EL (cell line): Measurements from ENCODE around the gene IL17A.
"Not testable (repeated sequence)": the region's sequence is repeated elsewhere in the genome, so short reads cannot be mapped to it uniquely, and the experiment has no call there.

Experiments
- DNase-seq: peaks from one replicate; pipeline ENCODE4 v3.0.0-alpha.2; 2016

IL17A gene

DNA sequence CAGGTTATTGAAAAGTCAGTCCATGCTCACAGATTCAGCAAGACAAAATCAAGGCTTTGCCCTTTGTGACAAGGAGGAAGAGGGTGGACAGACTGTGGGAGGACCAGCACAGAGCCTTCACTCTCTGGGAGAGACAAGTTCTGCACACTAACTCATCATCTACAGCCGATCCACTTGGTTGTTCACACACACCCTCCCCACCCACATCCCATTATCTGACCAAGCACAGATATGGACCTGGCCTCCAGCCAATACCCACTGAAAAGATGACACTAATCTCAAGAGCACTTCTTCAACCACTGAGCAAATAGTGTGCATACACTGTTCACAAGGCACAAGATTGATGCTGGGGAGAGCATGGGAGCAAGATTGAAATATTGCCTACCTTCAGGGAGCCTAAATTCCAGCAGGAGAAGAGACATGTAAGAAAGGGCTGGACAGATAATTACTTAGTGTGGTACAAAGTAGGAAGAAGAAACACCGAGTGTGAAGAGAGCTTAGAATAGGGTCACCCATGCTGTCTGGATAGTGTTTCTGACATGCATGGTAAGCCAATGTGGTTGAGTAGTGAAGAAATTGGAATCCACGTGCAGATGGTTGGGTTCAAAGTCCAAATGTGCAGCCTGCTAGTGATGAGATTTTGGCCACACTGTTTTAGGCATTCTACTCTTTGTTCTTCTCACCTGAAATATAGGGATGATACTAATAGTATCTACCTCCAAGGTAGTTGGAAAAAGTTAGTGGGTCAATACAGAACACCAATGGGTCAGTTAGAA, 21.7 kb upstream of the IL17A start:
- DNase-seq, result no peak

DNA sequence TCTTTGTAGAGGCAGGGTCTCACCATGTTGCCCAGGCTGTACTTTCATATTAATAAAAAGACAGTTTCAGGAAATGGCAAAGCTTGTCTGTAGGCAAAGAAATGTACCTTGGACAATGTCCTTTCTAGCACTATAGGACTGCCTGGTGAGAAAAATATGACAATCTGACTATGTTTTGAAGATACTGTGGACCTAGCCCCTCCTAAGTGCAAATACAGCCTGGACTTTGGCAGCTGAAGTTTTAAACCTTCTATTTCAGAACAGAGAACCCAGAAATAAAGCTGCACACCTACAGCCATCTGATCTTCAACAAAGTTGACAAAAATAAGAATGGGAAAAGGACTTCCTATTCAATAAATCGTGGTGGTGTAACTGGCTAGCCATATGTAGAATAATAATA, 18.9 kb upstream of the IL17A start:
- DNase-seq, result no peak

DNA sequence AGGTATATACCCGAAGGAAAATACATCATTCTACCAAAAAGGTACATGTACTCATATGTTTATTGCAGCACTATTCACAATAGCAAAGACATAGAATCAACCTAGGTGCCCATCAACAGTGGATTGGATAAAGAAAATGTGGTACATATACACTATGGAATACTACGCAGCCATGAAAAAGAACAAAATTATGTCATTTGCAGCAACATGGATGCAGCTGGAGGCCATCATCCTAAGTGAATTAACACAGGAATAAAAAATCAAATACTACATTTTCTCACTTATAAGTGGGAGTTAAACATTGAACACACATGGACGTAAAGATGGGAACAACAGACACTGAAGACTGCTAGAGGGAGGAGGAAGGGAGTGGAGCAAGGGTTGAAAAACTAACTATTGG, 17.8 kb upstream of the IL17A start:
- DNase-seq, result not testable (repeated sequence)

DNA sequence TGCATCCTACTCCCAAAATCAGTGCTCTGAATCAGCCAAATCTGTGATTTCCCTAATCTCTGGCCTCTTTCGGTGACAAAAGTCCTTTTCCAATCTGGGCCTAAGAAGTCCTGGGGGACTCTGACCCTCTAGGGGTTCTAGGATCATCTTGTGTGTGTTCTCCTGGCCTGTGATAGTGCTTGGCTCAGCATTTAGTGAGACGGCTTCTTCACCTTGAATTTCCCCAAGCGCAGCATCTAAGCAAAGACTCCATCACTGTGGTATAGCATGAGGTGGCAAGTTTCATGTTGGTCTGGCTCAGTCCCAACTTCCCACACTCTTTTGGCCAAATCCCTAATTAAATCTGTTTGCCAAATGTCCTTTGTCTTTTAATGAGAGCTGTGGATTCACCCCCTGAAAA, 12.1 kb upstream of the IL17A start:
- DNase-seq, result no peak

DNA sequence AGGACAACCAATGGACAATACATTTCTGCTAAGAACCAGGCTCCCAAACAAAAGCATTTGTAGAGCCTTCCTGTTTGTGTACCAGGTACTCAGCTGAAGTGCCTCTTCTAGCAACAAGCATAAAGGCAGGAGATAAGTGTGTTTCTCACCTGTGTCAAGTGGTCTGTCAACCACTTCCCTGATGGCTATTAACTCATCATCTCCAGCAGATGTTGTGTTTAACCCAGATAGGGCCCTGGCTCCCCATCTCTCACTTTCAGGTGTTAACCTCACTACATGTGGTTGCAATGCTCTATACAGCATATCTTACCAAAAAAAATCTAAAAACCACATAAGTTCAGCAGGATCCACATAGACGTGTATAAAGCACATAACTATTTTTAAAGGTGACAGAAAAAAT, 9.6 kb upstream of the IL17A start:
- DNase-seq, result no peak

DNA sequence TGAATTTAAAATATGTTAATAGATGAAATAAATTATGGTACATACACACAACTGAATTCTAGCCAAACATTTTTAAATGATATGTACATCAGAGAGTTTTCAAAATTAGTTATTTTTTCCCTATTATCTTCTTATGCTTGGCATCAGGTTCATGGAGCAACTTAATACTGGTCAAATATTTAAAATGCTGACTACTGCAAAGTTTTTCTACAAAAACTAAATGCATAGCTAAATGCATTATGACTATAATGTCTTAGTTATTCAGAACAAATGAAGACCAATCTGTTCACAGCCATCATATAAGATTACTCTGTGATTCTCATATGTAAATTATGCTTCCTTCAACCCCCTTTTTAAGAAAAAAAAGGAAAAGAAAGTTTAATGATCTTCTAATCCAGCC, 8.2 kb upstream of the IL17A start:
- DNase-seq, result no peak

DNA sequence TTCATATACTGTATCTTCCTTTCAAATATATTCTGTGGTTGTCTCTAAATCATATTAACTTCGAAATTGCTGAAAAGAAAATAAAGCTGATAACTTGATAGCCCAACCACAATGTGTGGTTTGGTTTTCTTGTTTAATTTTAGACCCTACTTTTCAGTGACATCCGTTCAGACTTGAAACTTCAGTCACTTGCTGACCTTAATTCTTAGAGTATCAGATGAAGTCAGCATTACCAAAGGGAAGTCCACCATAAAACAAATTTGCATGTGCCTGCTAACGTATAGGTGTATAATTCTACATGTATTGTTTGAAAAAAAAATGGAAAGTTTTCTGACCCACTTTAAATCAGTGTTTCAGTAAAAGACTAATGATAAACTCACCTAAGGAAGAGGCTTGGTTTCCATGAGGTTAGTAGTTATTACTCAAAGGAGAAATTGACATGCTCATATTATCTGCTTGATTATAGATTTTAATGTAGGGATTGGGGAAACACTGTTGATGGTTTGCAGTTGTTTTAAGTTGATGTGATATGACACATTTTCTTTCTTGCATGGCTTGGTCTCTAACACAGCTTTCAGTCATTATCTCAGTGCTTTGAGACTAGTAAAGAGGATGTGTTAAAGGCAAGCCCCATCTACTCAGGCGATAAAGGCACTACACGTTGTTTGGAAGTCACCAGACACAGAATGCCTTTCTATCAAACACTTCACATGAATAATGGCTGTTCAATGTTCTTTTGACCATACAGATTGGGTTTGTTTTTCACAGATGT, 5.2 kb upstream of the IL17A start:
- no peak for DNase-seq

DNA sequence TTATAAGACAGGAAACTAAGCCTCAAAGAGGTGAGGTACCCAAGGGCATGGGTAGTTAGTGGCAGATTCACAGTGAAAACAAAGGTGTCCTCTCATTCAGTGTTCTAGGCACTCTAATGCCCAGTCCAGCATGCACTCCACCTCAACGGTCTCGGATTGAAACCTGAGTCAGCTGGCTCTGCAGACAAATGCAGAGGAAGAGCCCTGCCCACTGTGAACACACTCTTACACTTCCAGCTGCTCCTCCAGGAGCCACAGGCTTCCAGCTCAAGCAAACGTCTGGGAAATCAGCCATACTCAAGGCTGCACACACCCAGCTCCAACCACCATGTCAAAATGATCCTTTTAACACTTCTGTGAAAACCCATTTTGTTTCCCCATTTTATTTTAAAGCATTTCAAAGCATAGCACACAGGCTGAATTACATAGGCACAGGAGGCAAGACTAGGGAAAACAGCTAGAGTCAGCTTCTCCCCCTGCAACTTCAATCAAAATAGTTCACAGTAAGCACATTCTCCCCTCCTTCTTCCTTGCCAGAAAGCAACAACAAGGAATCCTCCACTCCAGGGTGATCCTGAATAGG, 3.0 kb upstream of the IL17A start:
- DNase-seq, result no peak

DNA sequence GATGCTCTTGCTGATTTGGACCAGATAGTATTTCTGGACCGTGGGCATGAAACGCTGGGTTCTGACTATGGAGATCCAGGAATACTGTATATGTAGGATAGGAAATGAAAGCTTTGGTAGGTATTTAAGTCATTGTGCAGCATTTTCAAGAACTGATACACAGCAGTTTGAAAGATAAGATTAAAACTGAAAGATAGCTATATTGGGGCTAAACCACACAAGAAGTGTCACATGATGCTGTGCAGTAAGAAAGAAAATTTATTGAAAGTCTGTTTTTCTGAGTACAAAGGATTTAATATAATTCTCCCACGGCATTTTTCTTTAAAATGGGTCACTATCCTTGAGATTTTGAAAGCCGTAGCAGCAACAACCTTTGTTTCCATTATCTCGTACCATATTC, 305 bp downstream of the IL17A start:
- no peak for DNase-seq

DNA sequence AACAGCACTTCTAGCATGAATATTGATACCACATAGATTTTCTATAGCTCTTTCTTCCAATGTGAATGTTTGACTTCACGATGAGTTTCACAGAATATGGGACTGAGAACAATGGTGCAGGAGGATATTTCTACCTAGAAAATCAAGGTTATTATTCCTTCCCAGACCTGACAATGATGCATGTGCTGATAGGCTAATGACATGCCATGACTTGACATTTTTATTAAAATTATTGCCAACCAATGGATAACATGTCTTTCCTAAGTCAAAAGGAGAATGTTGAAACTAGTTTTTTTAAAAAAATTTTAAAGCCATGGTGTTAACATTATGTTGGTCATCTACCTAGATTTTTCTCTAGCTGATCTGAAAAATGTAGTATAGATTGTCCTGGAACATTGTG, 923 bp downstream of the IL17A start:
- DNase-seq, result no peak

DNA sequence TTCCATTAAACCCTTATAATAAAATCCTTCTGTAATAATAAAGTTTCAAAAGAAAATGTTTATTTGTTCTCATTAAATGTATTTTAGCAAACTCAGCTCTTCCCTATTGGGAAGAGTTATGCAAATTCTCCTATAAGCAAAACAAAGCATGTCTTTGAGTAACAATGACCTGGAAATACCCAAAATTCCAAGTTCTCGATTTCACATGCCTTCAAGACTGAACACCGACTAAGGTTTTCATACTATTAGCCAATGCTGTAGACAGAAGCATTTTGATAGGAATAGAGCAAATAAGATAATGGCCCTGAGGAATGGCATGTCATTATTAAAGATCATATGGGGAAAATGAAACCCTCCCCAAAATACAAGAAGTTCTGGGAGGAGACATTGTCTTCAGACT, 3.8 kb downstream of the IL17A start:
- no peak for DNase-seq

DNA sequence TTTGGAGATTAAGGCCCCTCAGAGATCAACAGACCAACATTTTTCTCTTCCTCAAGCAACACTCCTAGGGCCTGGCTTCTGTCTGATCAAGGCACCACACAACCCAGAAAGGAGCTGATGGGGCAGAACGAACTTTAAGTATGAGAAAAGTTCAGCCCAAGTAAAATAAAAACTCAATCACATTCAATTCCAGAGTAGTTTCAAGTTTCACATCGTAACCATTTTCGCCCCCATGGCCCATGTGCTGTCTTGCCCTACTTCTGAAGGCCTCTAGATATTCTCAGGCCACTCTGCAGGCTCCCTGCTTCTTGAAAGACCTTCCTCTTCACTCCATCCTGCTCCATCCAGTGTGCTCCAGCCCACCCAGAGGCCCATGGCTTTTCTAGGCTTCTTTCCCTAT, 4.2 kb downstream of the IL17A start:
- no peak for DNase-seq

DNA sequence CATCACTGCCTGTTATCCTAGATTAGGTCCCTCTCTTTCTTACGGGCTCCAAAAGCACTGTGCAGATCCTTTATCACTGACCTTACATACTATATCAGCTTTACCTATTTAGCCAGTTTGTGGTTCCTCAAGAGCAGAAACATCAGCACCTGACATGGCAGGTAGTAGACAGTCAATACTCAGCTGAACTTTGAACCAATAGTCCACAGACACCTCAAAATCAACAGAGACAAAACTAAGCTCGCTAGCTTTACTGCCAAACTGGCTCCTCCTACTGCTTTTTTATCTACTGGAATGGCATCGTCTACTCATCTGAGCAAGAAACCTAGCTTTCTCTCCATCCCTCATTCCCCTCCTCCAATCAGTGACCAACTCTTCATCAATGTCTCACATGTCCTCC, 5.6 kb downstream of the IL17A start:
- no peak for DNase-seq

DNA sequence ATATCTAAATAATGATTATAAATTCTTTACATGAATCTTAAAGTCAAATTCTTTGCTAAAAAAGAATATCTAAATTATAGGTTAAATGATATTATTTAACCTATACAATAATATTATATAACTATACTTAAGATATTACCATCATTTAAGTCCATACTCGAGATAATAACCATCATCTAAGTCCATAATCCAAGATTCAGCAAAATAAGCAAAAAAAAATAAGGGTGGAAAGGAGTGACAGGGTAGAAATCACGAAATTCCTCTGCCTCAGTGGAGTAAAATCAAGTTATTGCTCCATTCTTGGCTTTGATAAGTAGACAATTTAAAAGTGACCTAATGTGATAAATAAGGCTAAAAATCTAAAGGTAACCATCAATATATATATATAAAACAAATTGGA, 9.7 kb downstream of the IL17A start:
- no peak for DNase-seq

DNA sequence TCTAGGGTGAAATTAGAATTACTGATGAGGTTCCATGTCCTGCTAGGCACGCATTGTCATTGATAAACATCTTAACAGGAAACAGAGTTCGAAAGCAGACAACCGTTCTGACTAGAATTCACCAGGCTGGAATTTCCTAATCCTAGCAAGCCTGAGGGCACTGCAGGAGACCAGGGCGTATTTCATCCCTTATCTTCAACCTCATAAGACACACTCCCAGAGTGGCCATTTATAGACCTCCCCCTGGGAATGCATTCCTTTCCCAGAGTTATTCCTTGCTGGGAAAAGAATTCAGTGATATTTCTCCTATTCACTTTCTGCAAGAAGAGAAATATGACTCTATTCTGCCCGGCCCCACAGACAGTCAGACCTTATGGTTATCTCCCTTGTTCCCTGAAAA, 13.9 kb downstream of the IL17A start:
- not testable (repeated sequence) for DNase-seq

DNA sequence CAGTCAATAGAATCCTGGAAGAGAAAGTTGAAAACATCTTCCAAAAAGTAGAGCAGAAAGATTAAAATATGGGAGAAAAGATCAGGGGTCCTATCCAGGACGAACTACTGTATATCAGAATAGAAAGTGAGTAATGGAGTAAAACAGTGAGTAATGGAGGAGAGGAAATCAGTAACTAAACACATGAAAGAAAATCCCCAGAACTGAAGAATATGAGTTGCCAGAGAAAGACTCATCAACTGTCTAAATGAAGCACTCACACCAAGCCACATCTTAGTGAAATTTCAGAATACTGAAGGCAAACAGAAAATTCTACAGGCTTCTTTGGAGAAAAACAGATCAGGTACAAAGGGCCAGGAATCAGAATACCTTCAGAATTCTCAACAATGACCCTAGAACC, 14.9 kb downstream of the IL17A start:
- DNase-seq, result no peak

DNA sequence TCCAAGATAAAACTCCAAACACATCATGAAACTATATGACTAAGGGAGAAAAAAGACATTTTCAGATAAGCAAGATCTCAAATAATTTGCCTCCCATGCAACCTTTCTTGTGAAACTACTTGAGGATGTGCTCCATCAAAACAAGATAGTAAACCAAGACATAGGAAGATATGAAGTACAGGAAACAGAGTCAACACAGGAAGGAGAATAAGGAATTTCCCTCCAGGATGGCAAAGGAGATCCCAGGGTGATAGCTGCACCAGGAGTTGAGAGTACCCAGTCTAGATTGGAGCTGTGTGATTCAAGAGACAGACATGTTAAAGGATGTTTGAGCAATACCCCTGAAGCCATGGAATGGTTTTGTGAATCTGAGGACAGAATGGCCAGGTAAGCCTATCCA, 15.3 kb downstream of the IL17A start:
- DNase-seq, result no peak

DNA sequence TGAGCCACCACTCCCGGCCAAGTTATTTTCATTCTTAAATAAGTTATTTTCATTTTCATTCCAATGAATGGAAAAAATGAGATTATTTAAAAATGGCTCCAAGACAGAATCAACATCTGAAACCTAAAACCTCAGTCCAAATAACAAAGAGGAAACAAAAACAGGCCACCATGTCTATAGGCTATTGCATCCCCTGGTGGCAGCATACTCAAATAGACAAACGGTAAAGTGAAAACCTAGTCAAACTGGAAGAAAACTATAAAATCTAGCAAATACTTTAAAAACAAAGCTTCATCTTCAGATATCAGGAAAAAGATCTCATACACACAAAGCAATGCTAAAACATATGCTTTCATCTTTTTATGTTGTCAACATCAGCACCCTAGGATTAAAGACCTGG, 20.9 kb downstream of the IL17A start:
- no peak for DNase-seq

DNA sequence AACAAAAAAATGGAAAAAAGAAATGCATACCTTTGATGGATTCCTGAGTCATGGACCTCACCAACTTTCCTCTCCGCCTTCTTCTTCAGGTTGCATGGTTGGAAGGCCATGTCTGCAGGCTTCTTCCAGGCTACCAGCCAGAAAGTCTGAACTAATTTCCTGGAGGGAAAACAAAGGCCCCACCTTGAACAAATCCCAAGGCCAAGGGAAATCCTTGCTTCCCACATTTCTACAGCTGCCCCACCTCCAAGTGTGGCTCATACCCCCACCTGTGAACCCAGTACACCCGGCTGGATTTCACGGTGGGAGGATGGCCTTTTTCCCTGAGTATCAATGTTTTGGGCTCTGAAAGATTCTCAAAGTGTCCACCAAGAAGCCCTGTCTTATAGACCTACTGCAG, 22.4 kb downstream of the IL17A start:
- no peak for DNase-seq

DNA sequence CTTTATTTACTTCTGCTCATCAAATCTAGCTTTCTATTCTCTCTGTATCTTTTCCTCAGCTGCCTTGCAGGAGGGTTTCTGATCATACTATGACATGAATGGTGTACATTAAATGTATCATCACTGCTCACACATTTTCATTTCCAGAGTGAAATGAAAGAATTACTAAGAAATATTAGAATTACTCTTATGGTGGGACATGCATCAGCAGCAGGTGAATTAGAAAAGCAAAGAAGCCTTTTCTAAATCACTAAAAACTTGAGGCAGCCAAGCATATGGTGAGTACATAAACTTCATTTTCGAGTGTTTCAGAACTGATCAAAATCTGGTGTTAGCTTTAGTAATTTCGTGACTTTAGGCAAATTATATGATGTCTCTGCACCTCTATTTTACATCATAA, 23.6 kb downstream of the IL17A start:
- DNase-seq, result no peak

DNA sequence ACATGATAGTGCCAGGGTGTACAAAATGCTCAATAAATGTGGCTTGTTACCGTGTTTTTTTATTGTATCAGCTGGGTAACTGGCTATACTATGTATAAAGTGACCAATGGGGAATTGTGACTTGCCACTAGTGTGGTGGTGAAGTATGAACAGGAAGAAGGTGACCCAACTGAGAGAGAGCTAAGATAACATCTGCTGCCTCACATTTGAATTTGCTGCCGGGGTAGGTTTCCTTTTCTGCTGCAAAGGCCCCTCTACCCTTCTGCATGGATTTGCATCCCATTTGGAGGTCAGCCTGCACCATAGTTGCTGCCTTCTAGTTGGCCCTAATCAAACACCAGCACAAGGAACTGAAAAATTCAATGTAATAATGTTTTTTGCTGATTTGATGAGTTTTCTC, 24.1 kb downstream of the IL17A start:
- no peak for DNase-seq

DNA sequence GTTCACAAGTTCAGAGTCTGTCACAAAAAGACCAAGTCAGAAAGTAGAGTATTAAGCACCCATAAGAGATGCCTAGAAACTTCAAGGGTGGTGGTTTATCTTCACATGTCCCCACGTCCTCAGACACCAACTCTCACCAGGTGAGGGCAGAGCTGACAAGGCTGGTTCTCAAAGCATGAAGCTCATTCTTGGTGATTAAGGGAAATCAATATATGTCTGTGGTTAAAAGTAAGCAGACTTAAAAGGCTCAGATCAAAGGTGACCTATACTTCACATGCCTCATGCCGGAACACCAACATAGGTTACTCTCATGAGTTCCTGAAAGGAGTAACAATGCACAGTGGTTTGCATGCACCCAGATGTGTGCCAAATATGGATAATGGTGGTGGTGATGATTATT, 27.0 kb downstream of the IL17A start:
- DNase-seq, result no peak

DNA sequence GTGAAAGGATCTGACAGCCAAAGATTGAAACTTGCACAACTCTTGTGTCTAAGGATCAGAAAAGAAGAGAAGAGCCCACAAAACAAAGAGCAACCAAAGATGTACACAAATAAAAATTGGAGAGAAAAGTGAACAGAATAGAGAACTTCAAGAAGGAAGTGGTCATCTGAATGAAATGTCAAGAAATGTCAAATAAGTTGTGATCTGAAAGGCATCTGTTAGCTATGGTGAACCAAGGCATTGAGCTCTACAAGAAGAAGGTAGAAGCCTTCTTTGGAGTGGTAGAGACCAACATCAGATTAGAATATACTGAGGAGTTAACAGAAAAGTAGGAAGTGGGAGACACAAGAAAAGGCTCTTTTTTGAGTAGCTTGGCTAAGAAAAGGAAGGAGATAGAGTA, 29.6 kb downstream of the IL17A start:
- DNase-seq, result no peak

DNA sequence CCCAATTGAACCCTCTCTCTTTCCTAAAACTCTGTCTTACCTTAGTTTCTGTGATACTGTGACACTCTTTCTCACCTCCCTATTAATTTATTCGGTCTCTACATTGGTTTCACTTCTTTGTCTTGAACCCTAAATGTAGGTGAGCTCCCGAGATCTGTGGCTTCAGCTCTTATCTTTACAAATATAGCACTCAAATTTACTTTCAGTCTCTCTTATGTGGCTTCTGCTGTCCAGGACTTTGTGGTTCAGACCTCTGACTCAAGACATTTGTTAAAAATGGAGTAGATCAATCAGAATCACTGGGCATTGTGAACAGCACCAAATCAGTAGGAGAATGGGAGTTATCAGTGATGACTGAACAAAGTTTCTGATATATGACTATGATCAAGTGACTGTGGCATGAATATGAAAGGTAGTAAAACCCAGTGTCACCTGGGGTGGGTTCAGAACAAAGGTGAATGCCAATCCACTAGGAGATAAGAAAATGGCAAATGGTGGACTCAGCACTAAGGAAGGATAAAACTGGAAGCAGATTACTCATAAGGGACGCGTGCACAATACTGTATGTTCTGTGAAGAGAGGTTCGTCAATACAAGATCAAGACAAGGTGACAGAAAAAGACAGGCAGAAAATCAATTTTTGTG, 30.9 kb downstream of the IL17A start:
- no peak for DNase-seq
